Subcutaneous adipose tissue (tissue), 4 donors: Measurements from ENCODE around the gene AIF1L. TPM values are rescaled to one million over a fixed set of nuclear protein-coding genes. Genes with fewer than 3 reads are reported as not detected.

Source experiments
- total RNA-seq, 4 donors: library from RNA; depleted of rRNA; stranded (reverse); fragments of >200 nt; gene quantifications; one replicate each; pipeline ENCODE4 v1.1.0, GENCODE V29; 2016
- TF ChIP-seq, protein P1 (sequence below): fragments of 450-650 bp; IDR thresholded peaks from one replicate; pipeline ENCODE4 v1.5.1; 2016; ENCODE audit warnings: low read depth, mild to moderate bottlenecking, control low read depth, antibody characterized with exemption, moderate library complexity

AIF1L gene
- total RNA-seq, 4 donors from 2014 or later: 8.2 to 55.4 (median 19.4) TPM

DNA sequence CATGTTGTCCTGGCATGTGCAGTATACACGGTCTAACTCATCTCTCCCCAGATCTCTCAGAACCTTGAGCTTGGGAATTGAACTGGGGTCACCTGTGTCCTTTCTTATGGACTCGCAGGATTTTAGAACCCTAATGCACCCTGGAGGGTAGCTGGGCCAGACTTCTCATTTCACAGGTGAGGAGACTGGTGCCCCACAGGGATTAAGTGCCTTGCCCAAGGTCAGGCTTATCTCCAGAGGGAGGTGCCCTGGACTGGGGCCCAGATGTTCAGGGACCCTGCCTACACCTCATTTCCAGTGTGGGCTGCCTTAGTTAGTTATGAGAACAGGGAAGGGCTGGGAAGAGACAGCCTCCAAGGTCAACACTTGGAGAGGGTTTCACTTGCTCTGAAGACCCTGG is 25.0 kb downstream of the AIF1L start:
- TF ChIP-seq, protein P1, sequence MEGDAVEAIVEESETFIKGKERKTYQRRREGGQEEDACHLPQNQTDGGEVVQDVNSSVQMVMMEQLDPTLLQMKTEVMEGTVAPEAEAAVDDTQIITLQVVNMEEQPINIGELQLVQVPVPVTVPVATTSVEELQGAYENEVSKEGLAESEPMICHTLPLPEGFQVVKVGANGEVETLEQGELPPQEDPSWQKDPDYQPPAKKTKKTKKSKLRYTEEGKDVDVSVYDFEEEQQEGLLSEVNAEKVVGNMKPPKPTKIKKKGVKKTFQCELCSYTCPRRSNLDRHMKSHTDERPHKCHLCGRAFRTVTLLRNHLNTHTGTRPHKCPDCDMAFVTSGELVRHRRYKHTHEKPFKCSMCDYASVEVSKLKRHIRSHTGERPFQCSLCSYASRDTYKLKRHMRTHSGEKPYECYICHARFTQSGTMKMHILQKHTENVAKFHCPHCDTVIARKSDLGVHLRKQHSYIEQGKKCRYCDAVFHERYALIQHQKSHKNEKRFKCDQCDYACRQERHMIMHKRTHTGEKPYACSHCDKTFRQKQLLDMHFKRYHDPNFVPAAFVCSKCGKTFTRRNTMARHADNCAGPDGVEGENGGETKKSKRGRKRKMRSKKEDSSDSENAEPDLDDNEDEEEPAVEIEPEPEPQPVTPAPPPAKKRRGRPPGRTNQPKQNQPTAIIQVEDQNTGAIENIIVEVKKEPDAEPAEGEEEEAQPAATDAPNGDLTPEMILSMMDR: no peak

DNA sequence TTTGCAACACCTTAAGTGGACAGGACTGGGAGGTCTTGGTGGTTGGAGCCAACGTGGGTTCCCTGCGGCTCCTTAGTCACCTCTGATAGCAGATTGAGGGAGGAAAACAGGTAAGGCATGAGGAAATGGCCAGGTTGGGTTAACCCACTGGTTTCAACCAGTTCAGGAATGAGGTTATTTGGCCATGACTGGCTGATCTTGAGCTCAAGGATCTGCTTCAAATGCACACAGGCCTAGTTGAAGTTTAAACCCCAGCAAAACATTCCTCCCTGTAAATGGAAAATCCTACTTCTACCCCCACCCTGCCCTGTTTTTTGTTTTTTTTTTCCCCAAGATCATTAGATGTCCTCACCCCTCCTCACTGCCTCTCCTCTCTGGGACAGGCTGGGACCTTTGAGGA is 25.8 kb downstream of the AIF1L start:
- TF ChIP-seq, protein P1: no peak

DNA sequence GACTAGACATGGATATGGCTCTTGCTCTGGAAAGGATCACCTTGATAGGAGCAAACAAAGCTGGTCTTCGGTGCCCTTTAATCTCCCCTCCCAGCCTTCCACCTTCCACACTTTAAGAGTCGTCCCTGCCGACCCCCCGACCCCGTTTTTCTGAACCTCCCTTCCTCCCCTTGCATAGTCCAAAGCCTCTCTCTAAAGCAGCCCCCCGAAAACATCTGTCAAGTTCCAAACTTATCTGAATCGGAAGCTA is 28.6 kb downstream of the AIF1L start:
- TF ChIP-seq, protein P1: no peak

DNA sequence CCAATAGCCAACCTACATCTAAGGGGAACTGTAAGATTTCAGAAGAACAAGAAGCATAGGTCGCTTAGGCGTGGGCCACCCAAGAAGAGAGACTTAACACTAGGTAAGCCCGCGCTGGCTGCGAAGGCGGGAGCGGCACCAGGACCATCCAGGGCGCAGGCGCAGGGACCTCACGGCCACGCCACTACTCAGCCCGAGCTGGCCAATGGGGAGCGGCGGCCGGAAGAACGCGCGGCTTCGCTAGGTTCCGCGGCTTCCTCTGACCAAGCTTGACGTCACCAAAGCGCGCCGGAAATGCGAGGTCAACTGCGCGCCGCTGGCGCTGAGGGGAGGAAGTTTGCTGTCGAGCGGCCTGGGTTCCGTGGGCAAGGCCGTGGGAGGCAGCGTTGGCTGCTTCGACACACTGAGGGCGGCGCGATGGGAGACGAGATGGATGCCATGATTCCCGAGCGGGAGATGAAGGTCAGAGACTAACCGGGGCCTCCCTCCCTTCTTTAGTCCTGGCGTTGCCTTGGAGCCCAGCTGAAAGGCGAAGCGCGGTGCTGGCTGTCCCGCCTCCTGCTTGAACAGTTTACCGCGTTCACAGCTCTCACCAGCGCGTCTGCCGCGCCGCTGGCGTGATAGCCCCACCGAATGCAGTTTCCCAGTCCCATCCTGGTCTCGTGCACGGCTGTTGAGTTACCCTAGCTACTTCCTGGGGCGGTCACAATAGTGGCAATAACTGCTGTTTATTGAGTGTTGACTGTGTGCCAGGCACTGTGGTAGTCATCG is 29.1 kb downstream of the AIF1L start, which contains the start of gene NUP214:
Gene NUP214, plus strand, starts transcription at position 299 of the 771 bp plus-strand sequence. Its CDS starts 119 bp downstream, at position 418.
- TF ChIP-seq, protein P1: no peak

DNA sequence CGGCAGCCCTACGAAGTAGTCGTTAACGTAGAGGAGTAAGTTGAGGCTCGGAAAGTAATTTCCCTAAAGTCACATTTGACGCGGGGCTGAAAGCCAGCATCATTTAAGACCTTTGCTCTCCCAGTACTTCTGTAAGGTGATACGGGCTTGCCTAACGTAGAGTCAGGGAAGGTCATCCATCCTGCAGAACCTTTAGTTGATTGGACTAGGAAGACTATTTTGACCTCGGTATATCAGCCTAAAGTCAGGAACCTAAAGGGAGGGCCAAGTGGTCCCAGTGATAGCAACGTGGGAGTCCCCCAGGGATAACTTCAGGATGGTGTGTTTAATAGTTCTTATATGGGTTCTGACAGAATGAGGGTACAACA is 29.7 kb downstream of the AIF1L start:
- TF ChIP-seq, protein P1: no peak

DNA sequence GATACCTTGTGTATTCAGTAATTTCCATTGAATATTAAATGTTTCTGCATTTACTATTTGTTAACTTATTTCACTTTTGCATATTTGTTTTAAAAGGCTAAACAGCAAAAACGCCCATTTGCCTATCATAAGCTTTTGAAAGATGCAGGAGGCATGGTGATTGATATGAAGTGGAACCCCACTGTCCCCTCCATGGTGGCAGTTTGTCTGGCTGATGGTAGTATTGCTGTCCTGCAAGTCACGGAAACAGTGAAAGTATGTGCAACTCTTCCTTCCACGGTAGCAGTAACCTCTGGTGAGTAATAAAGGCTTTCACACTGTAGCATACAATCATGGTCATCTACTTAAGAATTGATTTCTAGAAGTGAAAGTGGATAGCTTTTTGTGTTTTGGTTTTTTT is 32.9 kb downstream of the AIF1L start:
- TF ChIP-seq, protein P1: no peak

DNA sequence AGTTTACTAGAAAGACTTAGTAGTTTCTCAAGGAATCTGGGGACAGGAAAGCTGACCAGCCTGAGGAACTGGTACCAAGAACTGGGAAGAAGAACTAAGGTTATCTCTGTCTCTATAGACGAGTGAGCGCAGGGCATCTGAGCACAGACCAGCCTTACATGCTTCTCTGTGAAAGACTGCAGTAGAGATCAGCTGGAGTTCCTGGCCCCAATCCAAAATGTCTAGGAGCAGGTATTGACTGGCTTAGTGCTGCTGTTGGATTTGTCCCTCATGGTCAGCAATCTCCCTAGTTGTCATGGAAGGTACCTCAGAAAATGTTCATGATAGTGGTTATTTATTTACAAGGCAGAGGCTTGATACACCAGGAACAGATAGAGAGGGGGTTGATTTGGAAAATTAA is 42.3 kb downstream of the AIF1L start:
- TF ChIP-seq, protein P1: no peak
